H1 (cell line): ENCODE data around the gene HCK. TPM values are rescaled to one million over a fixed set of nuclear protein-coding genes. Genes with fewer than 3 reads are reported as not detected.
A peak's percentile ranks its signal among the peaks of the same experiment; 100 is the strongest.

Source experiments
- CTCF ChIA-PET: fragments of 300-600 bp; sonication (Branson Sonifier 250); formaldehyde crosslinking; loops from one replicate; lab custom pipeline; 2021; ENCODE audit not compliant: partially characterized antibody; lab: Charles Lee
- POLR2A ChIA-PET: fragments of 300-600 bp; sonication (Branson Sonifier 250); formaldehyde crosslinking; loops from one replicate; lab custom pipeline; 2021; ENCODE audit warnings: inconsistent platforms; ENCODE audit not compliant: partially characterized antibody; lab: Charles Lee
- DNase-seq, 2 experiments: peaks; one replicate each; pipeline versions ENCODE4 v3.0.0 to v3.0.0-alpha.2; 2010 to 2022; ENCODE audit warnings: low spot score in 2 of 2, low read depth in 1 of 2, mixed read lengths in 1 of 2
- FAIRE-seq: peaks from 2 replicates; lab custom pipeline; 2011; peaks lifted over from hg19 to GRCh38; lab: Jason Lieb, UNC
- H2AFZ ChIP-seq: 2 replicates; pipeline ENCODE4 v1.8.1; 2012; ENCODE audit warnings: low read length, inconsistent platforms
- H2AK5ac ChIP-seq: 2 replicates; pipeline ENCODE4 v1.6.1; 2013; ENCODE audit warnings: low read depth, low read length
- H2BK120ac ChIP-seq: replicated peaks from 2 replicates; pipeline ENCODE3; 2013; ENCODE audit warnings: low read depth, low read length, inconsistent platforms
- H2BK12ac ChIP-seq: 2 replicates; pipeline ENCODE4 v1.6.1; 2013; ENCODE audit warnings: low read depth, low read length
- H2BK15ac ChIP-seq: 2 replicates; pipeline ENCODE4 v1.6.1; 2013; ENCODE audit warnings: low read length
- H2BK20ac ChIP-seq: 2 replicates; pipeline ENCODE4 v1.6.1; 2013; ENCODE audit warnings: low read length
- H2BK5ac ChIP-seq: 2 replicates; pipeline ENCODE4 v1.6.1; 2013; ENCODE audit warnings: low read depth, low read length
- H3K14ac ChIP-seq: 2 replicates; pipeline ENCODE4 v1.6.1; 2013; ENCODE audit warnings: inconsistent platforms; ENCODE audit not compliant: insufficient read length
- H3K18ac ChIP-seq: 2 replicates; pipeline ENCODE4 v1.6.1; 2013; ENCODE audit warnings: low read length; ENCODE audit errors: extremely low read depth
- H3K23ac ChIP-seq: 2 replicates; pipeline ENCODE4 v1.6.1; 2013; ENCODE audit warnings: inconsistent platforms; ENCODE audit not compliant: insufficient read length
- H3K23me2 ChIP-seq: 2 replicates; pipeline ENCODE4 v1.6.1; 2013; ENCODE audit warnings: low read depth, low read length
- H3K27ac ChIP-seq: 2 replicates; pipeline ENCODE4 v1.6.1; 2011; ENCODE audit warnings: low read depth, low read length, inconsistent platforms
- H3K27me3 ChIP-seq, 4 experiments: replicated peaks in 1 of 4; 1 replicate in 1 of 4; 2 replicates in 3 of 4; pipeline versions ENCODE4 v1.6.1 to v1.8.1; 2011 to 2013; ENCODE audit warnings: low read length in 3 of 4, mild to moderate bottlenecking in 3 of 4, inconsistent platforms in 2 of 4, mixed read lengths in 2 of 4, moderate library complexity in 1 of 4; ENCODE audit not compliant: control insufficient read depth in 3 of 4, insufficient read depth in 3 of 4; ENCODE audit errors: extremely low read depth in 1 of 4
- H3K36me3 ChIP-seq, 4 experiments: 2 replicates each; pipeline versions ENCODE4 v1.6.1 to v1.8.1; 2011 to 2013; ENCODE audit warnings: mild to moderate bottlenecking in 4 of 4, low read length in 3 of 4, moderate library complexity in 2 of 4, control low read depth in 1 of 4, inconsistent platforms in 1 of 4; ENCODE audit not compliant: insufficient read depth in 4 of 4, control insufficient read depth in 2 of 4
- H3K4ac ChIP-seq: replicated peaks from 2 replicates; pipeline ENCODE3; 2013; ENCODE audit warnings: low read length, low read depth, mixed read lengths, inconsistent platforms; ENCODE audit not compliant: insufficient read length
- H3K4me1 ChIP-seq, 4 experiments: replicated peaks in 1 of 4; 1 replicate in 1 of 4; 2 replicates in 3 of 4; pipeline versions ENCODE4 v1.6.1 to v1.8.1; 2011 to 2013; ENCODE audit warnings: low read length in 3 of 4, inconsistent platforms in 2 of 4, mixed read lengths in 1 of 4; ENCODE audit not compliant: insufficient read depth in 4 of 4, control insufficient read depth in 3 of 4
- H3K4me2 ChIP-seq, 2 experiments: 2 replicates each; pipeline versions ENCODE4 v1.6.1 to v1.8.1; 2011 to 2013; ENCODE audit warnings: low read depth in 2 of 2, low read length in 2 of 2, control low read depth in 1 of 2, inconsistent platforms in 1 of 2, mild to moderate bottlenecking in 1 of 2; ENCODE audit not compliant: insufficient read depth in 1 of 2
- H3K4me3 ChIP-seq, 4 experiments: fragments of 200-600, 300-600 bp in 1 of 4; sonication (generic), shearing (Covaris generic), sonication (Bioruptor Twin) in 1 of 4; 2 replicates each; pipeline versions ENCODE4 v1.5.1 to v1.8.1; 2011 to 2016; ENCODE audit warnings: low read length in 4 of 4, low read depth in 3 of 4, control low read depth in 2 of 4, inconsistent platforms in 2 of 4, mild to moderate bottlenecking in 2 of 4, mixed read lengths in 1 of 4, moderate library complexity in 1 of 4; ENCODE audit not compliant: insufficient read depth in 2 of 4; ENCODE audit errors: extremely low read depth in 1 of 4
- H3K56ac ChIP-seq: replicated peaks from 2 replicates; pipeline ENCODE3; 2013; ENCODE audit warnings: low read depth, mild to moderate bottlenecking, mixed read lengths, low read length, inconsistent platforms; ENCODE audit not compliant: insufficient read length
- H3K79me1 ChIP-seq: 2 replicates; pipeline ENCODE4 v1.6.1; 2013; ENCODE audit warnings: low read depth, low read length, control low read depth
- H3K79me2 ChIP-seq, 2 experiments: 2 replicates each; pipeline versions ENCODE4 v1.6.1 to v1.8.1; 2012 to 2013; ENCODE audit warnings: low read length in 2 of 2, mild to moderate bottlenecking in 2 of 2, inconsistent platforms in 1 of 2; ENCODE audit not compliant: insufficient read depth in 2 of 2, control insufficient read depth in 1 of 2
- H3K9ac ChIP-seq, 4 experiments: replicated peaks in 1 of 4; 1 replicate in 1 of 4; 2 replicates in 3 of 4; pipeline versions ENCODE4 v1.6.1 to v1.8.1; 2011 to 2013; ENCODE audit warnings: low read depth in 3 of 4, low read length in 3 of 4, control low read depth in 2 of 4, mild to moderate bottlenecking in 2 of 4, moderate library complexity in 2 of 4, inconsistent platforms in 1 of 4; ENCODE audit errors: extremely low read depth in 1 of 4
- H3K9me3 ChIP-seq, 2 experiments: 2 replicates each; pipeline versions ENCODE4 v1.6.1 to v1.8.1; 2012 to 2013; ENCODE audit warnings: mild to moderate bottlenecking in 2 of 2, moderate library complexity in 2 of 2, control low read depth in 1 of 2, inconsistent platforms in 1 of 2, low read depth in 1 of 2, low read length in 1 of 2, mixed read lengths in 1 of 2; ENCODE audit not compliant: insufficient read depth in 2 of 2
- H4K20me1 ChIP-seq, 2 experiments: replicated peaks in 1 of 2; 2 replicates each; pipeline versions ENCODE3 to v1.8.1; 2011 to 2013; ENCODE audit warnings: inconsistent platforms in 2 of 2, low read length in 2 of 2, mild to moderate bottlenecking in 1 of 2; ENCODE audit not compliant: insufficient read depth in 2 of 2, control insufficient read depth in 1 of 2
- H4K5ac ChIP-seq: 2 replicates; pipeline ENCODE4 v1.6.1; 2013; ENCODE audit warnings: low read length, low read depth, mixed read lengths, inconsistent platforms; ENCODE audit not compliant: insufficient read length
- H4K8ac ChIP-seq: 2 replicates; pipeline ENCODE4 v1.8.0; 2013; ENCODE audit warnings: mild to moderate bottlenecking, moderate library complexity, low read length, inconsistent platforms; ENCODE audit not compliant: insufficient read depth; ENCODE audit errors: extremely low read depth
- H4K91ac ChIP-seq: replicated peaks from 2 replicates; pipeline ENCODE3; 2013; ENCODE audit warnings: low read length, mixed read lengths, inconsistent platforms; ENCODE audit not compliant: insufficient read length
- CBX8 ChIP-seq: fragments of 300-800, 300-1000 bp; sonication (generic); IDR thresholded peaks from 2 replicates; pipeline ENCODE4 v1.7.1; 2016; ENCODE audit warnings: low read depth, low read length, borderline replicate concordance
- FOSL1 ChIP-seq: IDR thresholded peaks from 2 replicates; pipeline ENCODE4 v1.6.1; 2011; ENCODE audit warnings: mild to moderate bottlenecking, low read depth, low read length, moderate library complexity; ENCODE audit not compliant: insufficient read depth
- HDAC2 ChIP-seq, 2 experiments: fragments of 300-600 bp in 1 of 2; sonication (generic) in 1 of 2; IDR thresholded peaks; 2 replicates each; pipeline ENCODE4 v1.6.1; 2011 to 2012; ENCODE audit warnings: low read depth in 2 of 2, low read length in 2 of 2, mild to moderate bottlenecking in 2 of 2, moderate library complexity in 2 of 2, borderline replicate concordance in 1 of 2, inconsistent platforms in 1 of 2
- HDAC6 ChIP-seq: IDR thresholded peaks from one replicate; pipeline ENCODE4 v1.7.1; 2012; ENCODE audit warnings: low read depth, mild to moderate bottlenecking, inconsistent platforms, low read length, moderate library complexity
- KDM4A ChIP-seq: IDR thresholded peaks from one replicate; pipeline ENCODE4 v1.7.1; 2012; ENCODE audit warnings: low read depth, mild to moderate bottlenecking, moderate library complexity, low read length, inconsistent platforms; ENCODE audit not compliant: severe bottlenecking
- MAFK ChIP-seq: IDR thresholded peaks from 2 replicates; pipeline ENCODE4 v1.6.1; 2012; ENCODE audit warnings: low read depth, mild to moderate bottlenecking, improper control_type of control experiment, low read length
- RNF2 ChIP-seq: fragments of 200-900, 300-1000 bp; sonication (generic); IDR thresholded peaks from 2 replicates; pipeline ENCODE4 v1.7.1; 2016; ENCODE audit warnings: borderline replicate concordance, low read depth, mild to moderate bottlenecking, antibody characterized with exemption, low read length; ENCODE audit not compliant: poor library complexity, severe bottlenecking; ENCODE audit errors: missing control alignments
- TAF1 ChIP-seq: IDR thresholded peaks from 2 replicates; pipeline ENCODE4 v1.6.1; 2011; ENCODE audit warnings: mild to moderate bottlenecking, low read depth, low read length
- WGBS, 2 experiments: shearing (Covaris generic) in 1 of 2; methylation state at CpG; one replicate each; pipeline versions ENCODE4 v1.1.6 to v1.1.7; 2013 to 2015; ENCODE audit warnings: low lambda C conversion rate in 2 of 2, mixed read lengths in 2 of 2, inconsistent platforms in 1 of 2, low coverage in 1 of 2, missing lambda C conversion rate in 1 of 2; ENCODE audit not compliant: insufficient replicate concordance in 2 of 2, insufficient coverage in 1 of 2, insufficient read length in 1 of 2; ENCODE audit errors: extremely low coverage in 1 of 2, missing lambda C conversion rate in 1 of 2; 5-methylcytosine and 5-hydroxymethylcytosine counted together
- long read RNA-seq, 2 experiments: library from RNA in 1 of 2; library from capped mRNA in 1 of 2; stranded (forward); transcript quantifications; one replicate each; pipeline ENCODE4 v2.0.0, GENCODE V29; 2021; ENCODE audit warnings: inconsistent platforms in 1 of 2
- polyA minus RNA-seq, 3 experiments: library from RNA; depleted of rRNA, polyadenylated mRNA; stranded (reverse); fragments of >200 nt; gene quantifications; 1 replicate in 2 of 3; 2 replicates in 1 of 3; pipeline ENCODE4 v1.2.3, GENCODE V29; 2011
- polyA plus RNA-seq, 7 experiments: library from polyadenylated mRNA; depleted of rRNA in 3 of 7; stranded (reverse) in 5 of 7; unstranded in 2 of 7; fragments of >200 nt in 5 of 7; fragments of 200-250 nt in 2 of 7; gene quantifications; 1 replicate in 5 of 7; 2 replicates in 1 of 7; 4 replicates in 1 of 7; pipeline versions ENCODE4 v1.2.1 to v1.2.3, GENCODE V29; 2011 to 2013; ENCODE audit warnings: missing spikeins in 2 of 7, mixed read lengths in 2 of 7
- total RNA-seq: library from RNA; stranded (reverse); fragmentation: NEBNext Ultra II Directional; extraction: Animal tissue kit (Norgen Biotek cat#: 25700); gene quantifications from 2 replicates; pipeline ENCODE4 v1.2.1, GENCODE V29; 2021

The HCK gene
- total RNA-seq (0.37 and 0.82 TPM in 2 replicates), polyA plus RNA-seq (2011; rRNA removed) (4.3 and 4.4 TPM in 2 replicates), polyA minus RNA-seq (2011; rRNA and poly(A)+ RNA removed) (3.5 and 4.4 TPM in 2 replicates)
- 4.6 TPM for polyA plus RNA-seq (2011; cell fraction: cytosol; rRNA removed)
- 4.5 TPM for polyA plus RNA-seq (2011; cell fraction: nucleus; rRNA removed)
- polyA plus RNA-seq (2012, experiment 1 of 2), result 3.0 to 5.6 TPM (median 4.3 TPM) in 4 replicates
- polyA plus RNA-seq (2012, experiment 2 of 2), result 3.6 TPM
- 0.30 TPM for polyA plus RNA-seq (2013, experiment 1 of 2)
- 0.37 TPM for polyA plus RNA-seq (2013, experiment 2 of 2)
- 2.6 TPM for polyA minus RNA-seq (2011; cell fraction: cytosol; rRNA and poly(A)+ RNA removed)
- polyA minus RNA-seq (2011; cell fraction: nucleus; rRNA and poly(A)+ RNA removed), result 1.6 TPM
- long read RNA-seq, experiment 1, partial matches to known transcripts, result 1 of 3 reads
- long read RNA-seq, experiment 1, other reads (novel, unspliced or antisense), result 2 of 3 reads
- long read RNA-seq, experiment 2, partial matches to known transcripts, result 1 of 2 reads
- long read RNA-seq, experiment 2, other reads (novel, unspliced or antisense), result 0 of 2 reads

DNA sequence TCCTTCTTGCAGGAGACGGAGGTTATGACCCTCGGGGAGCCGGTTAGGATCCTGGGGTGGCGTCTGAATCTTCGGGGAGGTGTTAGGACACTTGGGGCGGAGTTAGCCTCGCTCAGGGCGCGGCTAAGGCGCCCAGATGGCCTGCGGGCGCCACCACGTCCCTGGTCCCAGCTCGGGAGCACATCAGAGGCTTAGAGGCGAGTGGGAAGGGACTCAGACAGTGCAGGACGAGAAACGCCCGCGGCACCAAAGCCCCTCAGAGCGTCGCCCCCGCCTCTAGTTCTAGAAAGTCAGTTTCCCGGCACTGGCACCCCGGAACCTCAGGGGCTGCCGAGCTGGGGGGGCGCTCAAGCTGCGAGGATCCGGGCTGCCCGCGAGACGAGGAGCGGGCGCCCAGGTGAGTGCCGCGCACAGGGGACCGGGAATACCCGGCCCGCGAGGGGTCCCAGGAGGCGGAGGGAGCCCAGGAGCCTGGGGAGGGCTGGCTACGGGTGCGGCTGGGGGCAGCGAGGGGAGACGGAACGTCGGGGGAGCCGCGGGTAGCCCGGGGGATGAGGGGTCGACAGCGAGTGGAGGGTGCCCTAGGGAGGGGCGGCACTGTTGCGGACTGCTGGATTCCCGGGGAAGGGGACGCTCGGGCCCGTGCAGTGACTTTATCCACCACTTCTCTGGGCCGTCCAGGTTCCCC lies at the start of gene HCK:
Gene HCK (plus strand): TSS at position 153 of the 688 bp plus-strand sequence.
- Histone ChIP-seq H3K23ac (no peak within 1 kb of the TSS), H4K20me1 (no peaks in the 10 kb centered on the region), H3K9ac (peak within 1 kb of the TSS in 3 of 4 experiments; percentile 14 to 61 (median 17); a peak in 3 of 7 replicates), H3K18ac (peak within 1 kb of the TSS; percentile 71), H4K5ac (no peak within 1 kb of the TSS), H3K4me2 (peak within 1 kb of the TSS; percentile 62 to 79), H3K4me1 (peaks cover 2 to 10% (median 6%) of the 10 kb centered on the region in 4 experiments; a peak in 5 of 7 replicates), H3K23me2 (peaks cover 8% of the 10 kb centered on the region; the same call in 1 of the 2 replicates), H2BK20ac (no peak within 1 kb of the TSS), H3K4ac (no peak within 1 kb of the TSS), H3K27ac (no peak within 1 kb of the TSS), H4K91ac (no peak within 1 kb of the TSS), H3K9me3 (no peaks in the 10 kb centered on the region), H3K79me2 (no peaks in the 10 kb centered on the region), H3K4me3 (peak within 1 kb of the TSS; percentile 35 to 75 (median 66)), H2AK5ac (no peak within 1 kb of the TSS), H2BK12ac (no peak within 1 kb of the TSS), H2BK120ac (no peak within 1 kb of the TSS), H3K27me3 (peaks cover 3 to 45% (median 33%) of the 10 kb centered on the region in 4 experiments), H3K14ac (no peak within 1 kb of the TSS), H4K8ac (0 out of 2 replicates have a peak within 1 kb of the TSS, but pooled peaks have one; percentile 53), H3K79me1 (no peaks in the 10 kb centered on the region), H3K36me3 (no peaks in the 10 kb centered on the region), H2AFZ (no peak within 1 kb of the TSS; the same call in 1 of the 2 replicates), H2BK5ac (no peak within 1 kb of the TSS), H3K56ac (no peak within 1 kb of the TSS), H2BK15ac (peak within 1 kb of the TSS; percentile 48; the same call in 1 of the 2 replicates)
- ChIA-PET CTCF (interaction anchor here (1.0 to 2.2 kb wide), 3 partner anchors 17 to 205 kb away, joined by 3 to 5 read pairs (median 3); no protein-coding TSS in a partner anchor), POLR2A (interaction anchor here (0.6 to 1.3 kb wide), 3 partner anchors 12 to 38 kb away, joined by 3 to 4 read pairs (median 3); no protein-coding TSS in a partner anchor)
- peak in 1 of 2 experiments; percentile 58 for DNase-seq
- no peak for FAIRE-seq
- 2% methylated on average over 49 of the region's 58 CpGs; no CpG with 5 or more reads in 1 of the 2 experiments for WGBS, 2 experiments
- TF ChIP-seq FOSL1 (no peak), KDM4A (peak; percentile 87), MAFK (no peak), HDAC2 (IDR thresholded peaks at IDR 0.05; ENCODE audit: borderline replicate concordance in 1 of 2, low read depth in 2 of 2, low read length in 2 of 2) (0 out of 4 replicates have a peak, but pooled peaks of 1 of the 2 experiments have one; percentile 7), CBX8 (no peak), TAF1 (no peak; the same call in 1 of the 2 replicates), RNF2 (peak; percentile 16), HDAC6 (no peak)
